Activated CD8-positive, alpha-beta T cell treated with anti-CD3 and anti-CD28 coated beads, Interleukin-2, amount 10 ng/mL, durations not matched to agents 7 days and 5 days (primary cell): ENCODE results near the gene TRIM75. TPM values are rescaled to one million over a fixed set of nuclear protein-coding genes. Genes with fewer than 3 reads are reported as not detected.
"Not testable (repeated sequence)": the region's sequence is repeated elsewhere in the genome, so short reads cannot be mapped to it uniquely, and the experiment has no call there.

Experiments
- ATAC-seq: fragments of 150-1000 bp; cut with Tn5 transposase; one replicate; pipeline ENCODE4 v1.10.0; 2021; ENCODE audit warnings: moderate library complexity
- CTCF ChIA-PET: fragments of 350-600 bp; sonication (Branson Sonifier 250); formaldehyde crosslinking; loops from one replicate; lab custom pipeline; 2021; ENCODE audit warnings: antibody characterized with exemption; lab: Charles Lee
- POLR2A ChIA-PET: fragments of 350-600 bp; sonication (Branson Sonifier 250); formaldehyde crosslinking; loops from one replicate; lab custom pipeline; 2021; ENCODE audit warnings: antibody characterized with exemption; lab: Charles Lee
- DNase-seq: peaks from one replicate; pipeline ENCODE4 v3.0.0-alpha.2; 2020
- H3K27ac Mint-ChIP-seq: one replicate; pipeline ENCODE4 v1.8.0; 2021; ENCODE audit warnings: mild to moderate bottlenecking, mixed read lengths
- H3K27me3 Mint-ChIP-seq: one replicate; pipeline ENCODE4 v1.8.0; 2021; ENCODE audit warnings: low read depth, mixed read lengths
- H3K36me3 Mint-ChIP-seq: one replicate; pipeline ENCODE4 v1.8.0; 2021; ENCODE audit warnings: low read depth, mixed read lengths
- H3K4me1 Mint-ChIP-seq: one replicate; pipeline ENCODE4 v1.8.0; 2021; ENCODE audit warnings: low read depth, mixed read lengths
- H3K4me3 Mint-ChIP-seq: one replicate; pipeline ENCODE4 v1.8.0; 2021; ENCODE audit warnings: mild to moderate bottlenecking, mixed read lengths
- H3K9me3 Mint-ChIP-seq: one replicate; pipeline ENCODE4 v1.8.0; 2022; ENCODE audit warnings: mixed read lengths; ENCODE audit not compliant: insufficient read depth
- total RNA-seq, 2 experiments: library from RNA; stranded (reverse); gene quantifications; one replicate each; pipeline ENCODE4 v1.2.3, GENCODE V29; 2021

Gene TRIM75
- total RNA-seq, 2 experiments from 2014 or later, result not detected

DNA sequence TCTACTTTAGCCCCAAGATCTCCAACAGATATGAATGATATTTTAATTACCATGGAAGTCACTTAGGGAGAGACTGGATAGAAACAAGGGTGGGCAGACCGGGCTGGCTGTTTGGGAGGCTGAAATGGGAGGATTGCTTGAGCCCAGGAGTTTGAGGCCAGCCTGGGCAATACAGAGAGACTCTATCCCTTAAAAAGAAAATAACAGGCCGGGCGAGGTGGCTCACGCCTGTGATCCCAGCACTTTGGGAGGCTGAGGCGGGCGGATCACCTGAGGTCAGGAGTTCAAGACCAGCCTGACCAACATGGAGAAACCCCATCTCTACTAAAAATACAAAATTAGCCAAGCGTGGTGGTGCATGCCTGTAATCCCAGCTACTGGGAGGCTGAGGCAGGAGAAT lies 31.1 kb downstream of the TRIM75 start:
- H3K36me3 Mint-ChIP-seq, H3K9me3 Mint-ChIP-seq, ATAC-seq, H3K4me3 Mint-ChIP-seq, H3K27me3 Mint-ChIP-seq, H3K27ac Mint-ChIP-seq, H3K4me1 Mint-ChIP-seq, DNase-seq, CTCF ChIA-PET, POLR2A ChIA-PET: not testable (repeated sequence)

DNA sequence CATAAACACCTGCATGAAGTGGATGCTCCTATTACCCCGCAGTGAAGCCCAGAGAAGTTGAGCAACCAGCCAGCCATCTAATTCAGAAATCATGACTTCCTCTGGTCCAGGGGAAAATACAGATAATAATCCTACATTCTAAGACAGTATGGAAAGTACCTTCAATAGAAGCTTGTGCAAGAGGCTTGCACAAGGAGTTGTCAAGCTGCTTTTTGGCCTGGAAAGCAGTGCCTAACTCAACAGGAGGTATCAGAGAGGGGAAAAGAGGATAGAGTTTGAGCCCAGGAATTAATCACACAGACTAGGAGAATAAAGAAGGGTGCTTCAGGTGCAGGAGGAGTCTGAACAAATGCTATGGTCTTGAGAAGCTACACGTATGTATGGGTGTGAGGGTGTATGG lies 32.3 kb downstream of the TRIM75 start:
- H3K27ac Mint-ChIP-seq, result no peak overlapping the region
- no peaks in the 10 kb centered on the region for H3K4me1 Mint-ChIP-seq
- H3K9me3 Mint-ChIP-seq, result no peaks in the 10 kb centered on the region
- CTCF ChIA-PET, result no interaction called here
- H3K27me3 Mint-ChIP-seq, result no peaks in the 10 kb centered on the region
- no peak overlapping the region for H3K4me3 Mint-ChIP-seq
- DNase-seq (no peak), ATAC-seq (no peak)
- H3K36me3 Mint-ChIP-seq, result peaks cover 7% of the 10 kb centered on the region
- POLR2A ChIA-PET, result no interaction called here

DNA sequence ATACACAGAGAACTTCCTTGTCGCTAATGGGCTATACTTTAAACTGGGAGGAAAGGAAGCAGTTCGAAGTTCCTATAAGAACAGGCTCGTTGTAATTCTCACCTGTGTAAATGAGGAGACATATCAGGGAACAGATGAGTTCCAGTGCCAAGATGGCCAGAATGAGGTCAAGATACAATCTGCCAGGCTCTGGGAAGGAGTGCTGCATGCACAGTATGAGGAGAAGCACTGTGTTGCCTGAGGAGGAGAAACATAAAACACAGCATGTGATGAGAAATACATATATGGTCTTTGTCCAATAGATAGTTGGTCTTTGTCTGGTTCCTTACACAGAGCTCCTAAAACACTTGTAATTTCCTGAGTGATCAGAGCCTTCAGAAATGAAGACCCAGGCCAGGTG lies 34.7 kb downstream of the TRIM75 start:
- CTCF ChIA-PET, result interaction anchor here (0.6 kb wide), 1 partner anchor 320 kb away, joined by 3 read pairs; no protein-coding TSS in a partner anchor

DNA sequence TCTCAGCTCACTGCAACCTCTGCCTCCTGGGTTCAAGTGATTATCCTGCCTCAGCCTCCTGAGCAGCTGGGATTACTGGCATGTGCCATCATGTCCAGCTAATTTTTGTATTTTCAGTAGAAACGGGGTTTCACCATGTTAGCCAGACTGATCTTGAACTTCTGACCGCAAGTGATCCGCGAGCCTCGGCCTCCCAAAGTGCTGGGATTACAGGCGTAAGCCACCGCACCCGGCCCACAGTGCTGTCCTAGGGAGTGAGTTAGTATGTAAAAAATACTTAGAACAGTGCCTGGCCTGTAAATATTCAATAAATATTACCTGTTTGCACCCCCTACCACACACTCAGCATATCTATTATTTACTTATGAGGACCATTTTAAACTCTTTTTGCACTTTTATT lies 38.5 kb downstream of the TRIM75 start:
- CTCF ChIA-PET, result interaction anchor here (1.8 kb wide), 1 partner anchor 21 kb away, joined by 7 read pairs; the partner anchor contains the start of gene TMEM192

More for the DNA sequence above, 34.7 kb downstream of the TRIM75 start:
- no peak overlapping the region for H3K4me3 Mint-ChIP-seq
- POLR2A ChIA-PET, result no interaction called here
- H3K27ac Mint-ChIP-seq, result no peak overlapping the region
- H3K36me3 Mint-ChIP-seq, result peaks cover 7% of the 10 kb centered on the region
- no peaks in the 10 kb centered on the region for H3K27me3 Mint-ChIP-seq
- H3K4me1 Mint-ChIP-seq, result no peaks in the 10 kb centered on the region
- no peaks in the 10 kb centered on the region for H3K9me3 Mint-ChIP-seq
- no peak for ATAC-seq
- no peak for DNase-seq

DNA sequence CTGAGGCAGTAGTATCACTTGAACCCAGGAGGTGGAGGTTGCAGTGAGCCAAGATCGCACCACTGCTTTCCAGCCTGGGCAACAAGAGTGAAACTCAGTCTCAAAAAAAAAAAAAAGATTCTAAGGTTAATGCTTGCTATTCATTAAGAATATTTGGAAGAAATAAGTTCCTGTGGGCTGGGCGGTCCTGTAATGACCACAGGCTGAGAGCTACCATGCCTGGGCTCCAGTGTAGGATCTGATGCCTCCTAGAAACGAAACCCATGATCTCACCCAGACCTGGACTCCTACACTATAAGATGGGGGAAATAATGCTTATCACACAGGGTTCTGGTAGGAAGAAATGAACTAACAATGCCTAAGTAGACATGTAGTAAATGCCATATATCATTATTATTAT lies 41.2 kb downstream of the TRIM75 start:
- no peaks in the 10 kb centered on the region for H3K27me3 Mint-ChIP-seq
- no peaks in the 10 kb centered on the region for H3K36me3 Mint-ChIP-seq
- ChIA-PET POLR2A (no interaction called here), CTCF (no interaction called here)
- no peaks in the 10 kb centered on the region for H3K4me1 Mint-ChIP-seq
- ATAC-seq (no peak), DNase-seq (no peak)
- H3K9me3 Mint-ChIP-seq, result no peaks in the 10 kb centered on the region
- H3K27ac Mint-ChIP-seq, result no peak overlapping the region
- no peak overlapping the region for H3K4me3 Mint-ChIP-seq

More for the DNA sequence above, 38.5 kb downstream of the TRIM75 start:
- H3K36me3 Mint-ChIP-seq, DNase-seq, H3K4me3 Mint-ChIP-seq, H3K27ac Mint-ChIP-seq, POLR2A ChIA-PET, ATAC-seq, H3K4me1 Mint-ChIP-seq, H3K9me3 Mint-ChIP-seq, H3K27me3 Mint-ChIP-seq: not testable (repeated sequence)

DNA sequence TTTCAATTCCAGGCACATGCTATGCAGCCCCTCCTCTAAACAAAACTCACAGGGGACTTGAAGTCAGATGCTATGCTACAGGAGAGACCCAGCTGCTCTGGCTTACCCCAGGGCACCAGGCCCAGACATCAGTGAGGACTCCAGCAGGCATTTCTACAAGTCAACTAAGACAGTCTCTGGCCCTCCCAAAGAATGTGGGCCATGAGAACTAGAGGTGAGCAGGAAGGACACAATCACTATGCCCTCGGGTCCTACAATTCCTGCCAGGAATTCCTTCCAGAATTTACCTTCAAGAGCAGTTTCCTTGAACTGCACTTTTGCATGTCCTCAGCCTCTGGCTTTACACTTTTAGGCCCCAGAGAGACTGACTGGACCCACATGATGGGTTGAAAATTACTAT lies 41.6 kb downstream of the TRIM75 start:
- no peak overlapping the region for H3K27ac Mint-ChIP-seq
- ChIA-PET CTCF (no interaction called here), POLR2A (no interaction called here)
- no peaks in the 10 kb centered on the region for H3K4me1 Mint-ChIP-seq
- no peak overlapping the region for H3K4me3 Mint-ChIP-seq
- no peaks in the 10 kb centered on the region for H3K36me3 Mint-ChIP-seq
- DNase-seq (no peak), ATAC-seq (no peak)
- H3K27me3 Mint-ChIP-seq, result no peaks in the 10 kb centered on the region
- H3K9me3 Mint-ChIP-seq, result no peaks in the 10 kb centered on the region

DNA sequence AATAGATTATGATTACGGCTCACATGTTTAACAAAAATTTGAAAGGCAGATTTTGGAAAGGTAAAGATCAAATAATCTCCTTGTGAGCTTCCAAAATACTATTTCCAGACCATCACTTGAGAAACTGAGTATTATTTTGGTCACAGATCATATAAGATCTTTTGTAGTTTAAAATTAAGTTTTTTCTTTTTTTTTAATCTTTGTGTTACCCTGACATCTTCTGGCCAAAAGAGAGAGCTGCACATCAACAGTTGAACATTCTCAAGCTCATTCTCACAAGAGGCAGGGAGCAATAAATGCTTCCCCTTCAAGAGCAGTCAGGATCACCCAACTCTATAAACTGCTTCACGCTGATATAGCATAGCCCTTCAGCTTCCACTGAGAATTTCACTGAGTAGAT lies 43.1 kb downstream of the TRIM75 start:
- CTCF ChIA-PET, result interaction anchor here (0.8 to 1.9 kb wide), 7 partner anchors 9 to 329 kb away, joined by 3 to 14 read pairs (median 4); partner anchors contain the start of gene TMEM192
- H3K4me1 Mint-ChIP-seq, result no peaks in the 10 kb centered on the region

DNA sequence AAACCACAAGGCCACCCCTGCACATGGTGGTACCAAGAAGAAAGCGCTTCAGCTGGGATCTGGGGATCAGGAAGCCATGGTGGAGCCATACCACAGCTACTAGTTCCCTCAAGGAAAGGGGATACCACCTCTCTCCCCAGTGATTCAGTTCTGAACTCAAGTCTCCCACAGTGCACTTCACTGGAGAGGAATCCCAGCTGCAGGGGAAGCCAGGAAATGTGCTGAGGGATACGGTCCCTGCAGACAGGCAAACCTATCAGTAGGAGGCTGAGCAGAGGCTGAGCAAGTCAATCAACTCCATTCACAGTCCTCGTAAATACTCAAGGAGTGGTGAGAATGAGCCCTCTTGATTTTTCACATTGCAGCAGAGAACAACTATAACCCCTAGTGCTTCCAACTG lies 48.0 kb downstream of the TRIM75 start:
- POLR2A ChIA-PET, result no interaction called here
- CTCF ChIA-PET, result no interaction called here
- H3K4me3 Mint-ChIP-seq, result no peak overlapping the region
- ATAC-seq (no peak), DNase-seq (no peak)
- H3K36me3 Mint-ChIP-seq, result peaks cover 5% of the 10 kb centered on the region
- H3K27me3 Mint-ChIP-seq, result no peaks in the 10 kb centered on the region
- no peak overlapping the region for H3K27ac Mint-ChIP-seq
- H3K4me1 Mint-ChIP-seq, result no peaks in the 10 kb centered on the region
- H3K9me3 Mint-ChIP-seq, result no peaks in the 10 kb centered on the region

More for the DNA sequence above, 43.1 kb downstream of the TRIM75 start:
- ATAC-seq (no peak), DNase-seq (no peak)
- no peak overlapping the region for H3K4me3 Mint-ChIP-seq
- H3K36me3 Mint-ChIP-seq, result peaks cover 2% of the 10 kb centered on the region
- no peak overlapping the region for H3K27ac Mint-ChIP-seq
- H3K27me3 Mint-ChIP-seq, result no peaks in the 10 kb centered on the region
- POLR2A ChIA-PET, result no interaction called here
- H3K9me3 Mint-ChIP-seq, result no peaks in the 10 kb centered on the region

DNA sequence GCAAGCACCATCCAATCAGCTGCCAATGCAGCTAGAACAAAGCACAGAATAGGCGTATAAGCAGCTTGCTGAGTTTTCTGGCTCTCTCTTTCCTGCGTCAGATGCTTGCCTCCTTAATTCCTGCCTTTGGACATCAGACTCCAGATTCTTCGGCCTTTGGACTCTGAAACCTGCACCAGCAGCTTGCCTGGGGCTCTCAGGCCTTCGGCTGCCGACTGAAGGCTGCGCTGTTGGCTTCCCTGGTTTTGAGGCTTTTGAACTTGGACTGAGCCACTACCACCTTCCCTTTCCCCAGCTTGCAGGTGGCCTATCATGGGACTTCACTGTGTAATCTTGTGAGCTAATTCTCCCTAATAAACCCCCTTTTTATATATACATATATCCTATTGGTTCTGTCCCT lies 52.9 kb downstream of the TRIM75 start:
- Mint-ChIP-seq H3K36me3 (peaks cover 2% of the 10 kb centered on the region), H3K9me3 (no peaks in the 10 kb centered on the region), H3K4me1 (peaks cover 2% of the 10 kb centered on the region), H3K27ac (no peak overlapping the region), H3K4me3 (no peak overlapping the region), H3K27me3 (no peaks in the 10 kb centered on the region)
- DNase-seq, result no peak
- no peak for ATAC-seq
- CTCF ChIA-PET, result interaction anchor here (1.2 to 2.1 kb wide), 2 partner anchors 10 to 25 kb away, joined by 4 to 5 read pairs; no protein-coding TSS in a partner anchor
- POLR2A ChIA-PET, result interaction anchor here (0.6 kb wide), 1 partner anchor 237 kb away, joined by 3 read pairs; no protein-coding TSS in a partner anchor

Other genes starting within 250 kb of the TRIM75 start
- gene APELA, start 176.7 kb upstream of the TRIM75 start, total RNA-seq, result not detected
- 1 to 10 TPM; 1.0 to 1.8 TPM for gene TRIM61, start 76.2 kb upstream of the TRIM75 start, total RNA-seq
- gene TRIM60, start 21.9 kb upstream of the TRIM75 start, total RNA-seq, result not detected
- gene TMEM192, start 59.0 kb downstream of the TRIM75 start, total RNA-seq, result 1 to 10 TPM; 6.7 to 8.4 TPM
- gene KLHL2, start 153.7 kb downstream of the TRIM75 start, total RNA-seq, result 10 to 100 TPM; 32.9 to 36.4 TPM